Neural cell (in vitro differentiated cells): Measurements from ENCODE around the gene VENTX.

ENCODE experiments used
- CTCF ChIP-seq: fragments of 450-650 bp; IDR thresholded peaks from 2 replicates; pipeline ENCODE4 v1.5.1; 2014; ENCODE audit warnings: antibody characterized with exemption, mild to moderate bottlenecking, moderate library complexity; ENCODE audit not compliant: poor library complexity, severe bottlenecking
- EP300 ChIP-seq: fragments of 450-650 bp; conservative IDR thresholded peaks from 2 replicates; pipeline ENCODE4 v1.6.1; 2014; ENCODE audit warnings: antibody characterized with exemption, mild to moderate bottlenecking, moderate library complexity; ENCODE audit not compliant: poor library complexity, severe bottlenecking
- EZH2 ChIP-seq: fragments of 200-600, 300-800 bp; shearing (Covaris generic), sonication (generic); IDR thresholded peaks from 2 replicates; pipeline ENCODE4 v1.6.1; 2014; ENCODE audit warnings: antibody characterized with exemption, low read length, borderline replicate concordance, mild to moderate bottlenecking; ENCODE audit not compliant: insufficient read depth, poor library complexity, severe bottlenecking
- POLR2AphosphoS5 ChIP-seq: IDR thresholded peaks from 2 replicates; pipeline ENCODE4 v1.6.1; 2012
- RAD21 ChIP-seq: fragments of 450-650 bp; conservative IDR thresholded peaks from 2 replicates; pipeline ENCODE4 v1.6.1; 2014; ENCODE audit warnings: antibody characterized with exemption, mild to moderate bottlenecking, moderate library complexity
- REST ChIP-seq: IDR thresholded peaks from 2 replicates; pipeline ENCODE4 v1.6.1; 2012; ENCODE audit warnings: borderline replicate concordance
- TAF1 ChIP-seq: IDR thresholded peaks from 2 replicates; pipeline ENCODE4 v1.6.1; 2012; ENCODE audit warnings: low read depth

GRCh38 chr10:133227256-133227655 lies 10.4 kb upstream of the VENTX start:
- no peak for TF ChIP-seq EZH2
- no peak for TF ChIP-seq CTCF
- TF ChIP-seq POLR2AphosphoS5 = no peak
- TF ChIP-seq EP300 = no peak
- no peak for TF ChIP-seq TAF1
- no peak for TF ChIP-seq RAD21
- no peak for TF ChIP-seq REST
